SK-N-SH (cell line): ENCODE results near the gene FDX2. TPM values are rescaled to one million over a fixed set of nuclear protein-coding genes. Genes with fewer than 3 reads are reported as not detected.

Experiments used
- CTCF ChIA-PET: fragments of 300-600, 350-600 bp; formaldehyde crosslinking; extraction: SDS; loops from one replicate; lab custom pipeline; 2021; lab: Yijun Ruan, JAX
- POLR2A ChIA-PET: fragments of 350-600 bp; sonication (Branson Sonifier 250); formaldehyde crosslinking; extraction: SDS; loops from one replicate; lab custom pipeline; 2020; ENCODE audit warnings: antibody characterized with exemption, inconsistent platforms; lab: Yijun Ruan, JAX
- DNase-seq: peaks from one replicate; pipeline ENCODE4 v3.0.0; 2012
- H2AFZ ChIP-seq: fragments of 200-600 bp; sonication (generic); 2 replicates; pipeline ENCODE4 v1.8.1; 2016; ENCODE audit warnings: antibody characterized with exemption, mild to moderate bottlenecking, low read depth
- H3F3A ChIP-seq: fragments of 200-600 bp; sonication (generic); replicated peaks from 2 replicates; pipeline ENCODE3; 2016; ENCODE audit warnings: antibody characterized with exemption, mild to moderate bottlenecking; ENCODE audit not compliant: insufficient read depth
- H3K27ac ChIP-seq, 2 experiments: fragments of 200-500 bp in 1 of 2; fragments of 200-600 bp in 1 of 2; sonication (Bioruptor generic) in 1 of 2; sonication (generic), shearing (Covaris generic) in 1 of 2; 2 replicates each; pipeline versions ENCODE4 v1.5.1 to v1.6.1; 2014 to 2016; ENCODE audit warnings: low read depth in 2 of 2, inconsistent platforms in 1 of 2, low read length in 1 of 2, mild to moderate bottlenecking in 1 of 2, mixed read lengths in 1 of 2
- H3K27me3 ChIP-seq: fragments of 200-600 bp; sonication (generic), shearing (Covaris generic); 2 replicates; pipeline ENCODE4 v1.6.1; 2016; ENCODE audit warnings: mixed run types; ENCODE audit not compliant: insufficient read depth
- H3K36me3 ChIP-seq, 2 experiments: fragments of 200-500 bp in 1 of 2; fragments of 200-600 bp in 1 of 2; sonication (Bioruptor generic) in 1 of 2; sonication (generic) in 1 of 2; replicated peaks in 1 of 2; 2 replicates each; pipeline versions ENCODE3 to v1.5.1; 2014 to 2016; ENCODE audit warnings: low read length in 1 of 2, mild to moderate bottlenecking in 1 of 2; ENCODE audit not compliant: insufficient read depth in 2 of 2, control insufficient read depth in 1 of 2
- H3K4me1 ChIP-seq, 2 experiments: fragments of 200-500 bp in 1 of 2; fragments of 200-600 bp in 1 of 2; sonication (Bioruptor generic) in 1 of 2; sonication (generic), shearing (Covaris generic) in 1 of 2; 2 replicates each; pipeline versions ENCODE4 v1.5.1 to v1.6.1; 2014 to 2016; ENCODE audit warnings: low read depth in 1 of 2, low read length in 1 of 2, mixed run types in 1 of 2; ENCODE audit not compliant: insufficient read depth in 2 of 2, control insufficient read depth in 1 of 2
- H3K4me2 ChIP-seq: fragments of 200-600 bp; sonication (generic), shearing (Covaris generic); 2 replicates; pipeline ENCODE4 v1.6.1; 2017; ENCODE audit warnings: mixed run types
- H3K4me3 ChIP-seq, 2 experiments: fragments of 200-500 bp in 1 of 2; fragments of 200-600 bp in 1 of 2; sonication (Bioruptor generic) in 1 of 2; sonication (generic), shearing (Covaris generic) in 1 of 2; 2 replicates each; pipeline versions ENCODE4 v1.5.1 to v1.8.1; 2014 to 2016; ENCODE audit warnings: low read depth in 2 of 2, inconsistent platforms in 1 of 2, low read length in 1 of 2, mild to moderate bottlenecking in 1 of 2, mixed read lengths in 1 of 2, moderate library complexity in 1 of 2
- H3K79me2 ChIP-seq: fragments of 200-600 bp; sonication (generic); 2 replicates; pipeline ENCODE4 v1.8.1; 2017; ENCODE audit warnings: mild to moderate bottlenecking; ENCODE audit not compliant: insufficient read depth
- H3K9ac ChIP-seq: fragments of 200-600 bp; sonication (generic); 2 replicates; pipeline ENCODE4 v1.6.1; 2017; ENCODE audit warnings: mixed run types
- H3K9me2 ChIP-seq: fragments of 200-600 bp; sonication (generic); 2 replicates; pipeline ENCODE4 v1.6.1; 2017; ENCODE audit warnings: mixed run types
- H3K9me3 ChIP-seq: fragments of 200-600 bp; sonication (generic); 2 replicates; pipeline ENCODE4 v1.6.1; 2017; ENCODE audit warnings: mixed run types, mild to moderate bottlenecking, moderate library complexity
- H4K20me1 ChIP-seq: fragments of 200-600 bp; sonication (generic); 2 replicates; pipeline ENCODE4 v1.6.1; 2017; ENCODE audit warnings: mild to moderate bottlenecking, mixed run types; ENCODE audit not compliant: insufficient read depth
- CHD2 ChIP-seq: fragments of 150-350 bp; IDR thresholded peaks from 2 replicates; pipeline ENCODE4 v1.6.1; 2018; ENCODE audit warnings: low read length; ENCODE audit not compliant: partially characterized antibody
- FOSL2 ChIP-seq: IDR thresholded peaks from 2 replicates; pipeline ENCODE4 v1.4.0; 2012; ENCODE audit warnings: low read depth, mild to moderate bottlenecking, moderate library complexity, borderline replicate concordance
- FOXJ3 ChIP-seq: sonication (generic); formaldehyde crosslinking; IDR thresholded peaks from 2 replicates; pipeline ENCODE4 v1.5.1; 2020; ENCODE audit warnings: mild to moderate bottlenecking, missing genetic modification reagents
- FOXM1 ChIP-seq: IDR thresholded peaks from 2 replicates; pipeline ENCODE4 v1.4.0; 2012; ENCODE audit warnings: low read depth, mild to moderate bottlenecking
- JUND ChIP-seq: IDR thresholded peaks from 2 replicates; pipeline ENCODE4 v1.4.0; 2012
- SMC3 ChIP-seq: IDR thresholded peaks from 2 replicates; pipeline ENCODE4 v1.6.1; 2012; ENCODE audit warnings: low read depth, low read length, improper control_type of control experiment
- TEAD4 ChIP-seq: IDR thresholded peaks from 2 replicates; pipeline ENCODE4 v1.4.0; 2012; ENCODE audit warnings: mild to moderate bottlenecking, borderline replicate concordance; ENCODE audit not compliant: insufficient read depth
- YY1 ChIP-seq: IDR thresholded peaks from 2 replicates; pipeline ENCODE4 v1.4.0; 2012; ENCODE audit warnings: low read depth, mild to moderate bottlenecking
- WGBS: methylation state at CpG from one replicate; pipeline ENCODE4 v1.1.6; 2017; ENCODE audit warnings: low lambda C conversion rate; 5-methylcytosine and 5-hydroxymethylcytosine counted together
- polyA plus RNA-seq, 3 experiments: library from polyadenylated mRNA; depleted of rRNA; stranded (reverse); fragments of >200 nt; gene quantifications; 2 replicates each; pipeline ENCODE4 v1.2.3, GENCODE V29; 2012
- TF ChIP-seq, protein P1 (sequence below): fragments of 150-350 bp; IDR thresholded peaks from 2 replicates; pipeline ENCODE4 v1.6.1; 2016; ENCODE audit warnings: mild to moderate bottlenecking, low read depth, low read length
- TF ChIP-seq, protein P2 (sequence below): fragments of 200-600 bp; sonication (generic); IDR thresholded peaks from 2 replicates; pipeline ENCODE4 v1.6.1; 2017; ENCODE audit warnings: antibody characterized with exemption, mild to moderate bottlenecking, moderate library complexity
- TF ChIP-seq, protein P3 (sequence below): IDR thresholded peaks from 2 replicates; pipeline ENCODE4 v1.4.0; 2012; ENCODE audit warnings: low read depth, borderline replicate concordance
- TF ChIP-seq, protein P4 (sequence below): IDR thresholded peaks from 2 replicates; pipeline ENCODE4 v1.4.0; 2012; ENCODE audit warnings: low read depth

The FDX2 gene
- polyA plus RNA-seq, 1 of the 3 experiments (the other 2 are of a cell fraction) = 45.8 TPM

DNA sequence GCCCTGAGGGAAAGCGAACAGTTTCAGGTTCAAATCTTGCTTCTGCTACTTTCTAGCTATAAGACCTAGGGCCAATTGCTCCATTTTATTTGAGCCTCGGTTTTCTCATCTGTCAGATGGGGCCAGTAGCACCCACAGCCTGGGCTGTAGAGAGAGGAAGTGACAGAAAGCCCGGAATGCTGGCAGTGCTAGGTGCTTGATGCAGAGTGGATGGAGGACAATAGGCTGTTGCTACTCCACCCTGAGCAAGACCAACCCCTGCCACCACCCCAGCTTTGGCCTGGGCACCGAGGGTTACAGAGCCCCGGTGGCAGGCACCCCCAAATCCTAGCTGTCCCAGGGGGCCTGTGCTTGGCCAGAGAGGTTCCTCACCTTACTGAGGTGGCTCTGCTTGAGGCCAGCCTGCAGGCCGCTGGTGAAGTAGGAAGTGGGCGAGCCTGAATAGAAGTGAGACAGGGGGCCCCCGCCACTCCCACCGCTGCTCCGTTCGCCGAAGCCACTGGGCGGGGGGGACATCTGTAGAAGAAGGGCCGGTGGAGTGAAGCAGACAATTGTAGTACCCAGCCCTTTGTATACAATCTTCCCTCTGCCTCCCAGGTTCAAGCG, 2.1 kb upstream of the FDX2 start (continued):
- TF ChIP-seq, protein P1, sequence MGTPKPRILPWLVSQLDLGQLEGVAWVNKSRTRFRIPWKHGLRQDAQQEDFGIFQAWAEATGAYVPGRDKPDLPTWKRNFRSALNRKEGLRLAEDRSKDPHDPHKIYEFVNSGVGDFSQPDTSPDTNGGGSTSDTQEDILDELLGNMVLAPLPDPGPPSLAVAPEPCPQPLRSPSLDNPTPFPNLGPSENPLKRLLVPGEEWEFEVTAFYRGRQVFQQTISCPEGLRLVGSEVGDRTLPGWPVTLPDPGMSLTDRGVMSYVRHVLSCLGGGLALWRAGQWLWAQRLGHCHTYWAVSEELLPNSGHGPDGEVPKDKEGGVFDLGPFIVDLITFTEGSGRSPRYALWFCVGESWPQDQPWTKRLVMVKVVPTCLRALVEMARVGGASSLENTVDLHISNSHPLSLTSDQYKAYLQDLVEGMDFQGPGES = no peak
- TF ChIP-seq FOXM1 (no peak), CHD2 (no peak)

DNA sequence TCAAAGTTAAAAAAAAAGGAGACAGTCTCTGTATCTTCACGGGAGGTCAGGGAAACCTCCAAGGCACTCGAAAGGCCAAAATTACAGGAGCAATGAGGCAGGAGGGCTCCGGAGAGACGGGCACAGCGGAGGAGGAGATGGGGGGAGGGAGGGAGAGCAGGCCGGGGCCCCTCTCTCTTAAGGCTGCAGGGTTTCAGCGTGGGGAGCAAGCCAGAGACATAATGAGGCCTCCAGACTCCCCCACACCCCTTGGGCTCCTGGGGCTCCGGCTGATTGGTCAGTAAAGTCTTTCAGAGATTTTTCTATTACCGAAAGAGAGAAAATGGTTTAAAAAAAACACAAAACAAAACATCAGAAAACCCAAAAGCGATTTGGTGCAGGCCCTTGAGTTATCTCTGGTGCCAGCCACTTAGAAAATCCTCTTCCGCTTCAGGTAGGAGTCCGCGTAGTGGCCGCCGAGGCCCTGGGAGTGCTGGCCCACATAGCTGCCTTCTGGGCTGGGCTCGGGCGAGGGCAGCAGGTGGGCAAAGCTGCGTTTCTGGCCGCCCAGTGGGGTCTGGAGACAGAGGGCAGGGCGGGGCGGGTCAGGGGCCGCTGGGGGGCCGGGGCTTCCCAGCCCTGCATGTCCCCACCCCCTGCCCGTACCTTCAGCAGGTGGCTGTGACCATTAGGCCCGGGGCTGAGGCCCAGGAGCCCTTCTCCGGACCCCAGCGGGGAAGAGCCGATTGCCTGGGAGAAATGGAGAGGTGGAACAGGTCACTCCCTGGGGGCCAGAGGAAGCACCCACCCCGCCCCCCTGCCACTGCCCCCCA, 1.4 kb upstream of the FDX2 start:
- H2AFZ ChIP-seq = no peak overlapping the region
- H3K4me3 ChIP-seq = no peak overlapping the region
- peak overlapping the region in 1 of 2 experiments; percentile 85; a peak in 2 of 4 replicates for H3K27ac ChIP-seq
- peaks cover 12% of the 10 kb centered on the region; the same call in 1 of the 2 replicates for H3K79me2 ChIP-seq
- H3K4me1 ChIP-seq = peaks cover 0 to 17% of the 10 kb centered on the region in 2 experiments; a peak in 1 of 4 replicates
- peaks cover 4 to 33% of the 10 kb centered on the region in 2 experiments for H3K36me3 ChIP-seq
- no peaks in the 10 kb centered on the region for H3K9me2 ChIP-seq
- 89% methylated on average over 19 of the region's 29 CpGs for WGBS
- ChIA-PET CTCF (interaction anchor here (1.2 to 3.2 kb wide), 7 partner anchors 16 to 73 kb away, joined by 3 to 16 read pairs (median 3); partner anchors contain the start of genes ICAM1 and ICAM5), POLR2A (interaction anchor here (0.8 to 1.4 kb wide), 4 partner anchors 8 to 63 kb away, joined by 3 to 8 read pairs (median 4); partner anchors contain the start of genes ICAM1, RAVER1 and TYK2)
- no peak overlapping the region for H3K9ac ChIP-seq
- H3K27me3 ChIP-seq = no peaks in the 10 kb centered on the region
- peaks cover 6% of the 10 kb centered on the region for H3F3A ChIP-seq
- DNase-seq = no peak
- H4K20me1 ChIP-seq = no peaks in the 10 kb centered on the region
- no peaks in the 10 kb centered on the region for H3K9me3 ChIP-seq
- no peak overlapping the region for H3K4me2 ChIP-seq
- TF ChIP-seq SMC3 = no peak
- TF ChIP-seq YY1 = no peak
- TF ChIP-seq, protein P1 = no peak

DNA sequence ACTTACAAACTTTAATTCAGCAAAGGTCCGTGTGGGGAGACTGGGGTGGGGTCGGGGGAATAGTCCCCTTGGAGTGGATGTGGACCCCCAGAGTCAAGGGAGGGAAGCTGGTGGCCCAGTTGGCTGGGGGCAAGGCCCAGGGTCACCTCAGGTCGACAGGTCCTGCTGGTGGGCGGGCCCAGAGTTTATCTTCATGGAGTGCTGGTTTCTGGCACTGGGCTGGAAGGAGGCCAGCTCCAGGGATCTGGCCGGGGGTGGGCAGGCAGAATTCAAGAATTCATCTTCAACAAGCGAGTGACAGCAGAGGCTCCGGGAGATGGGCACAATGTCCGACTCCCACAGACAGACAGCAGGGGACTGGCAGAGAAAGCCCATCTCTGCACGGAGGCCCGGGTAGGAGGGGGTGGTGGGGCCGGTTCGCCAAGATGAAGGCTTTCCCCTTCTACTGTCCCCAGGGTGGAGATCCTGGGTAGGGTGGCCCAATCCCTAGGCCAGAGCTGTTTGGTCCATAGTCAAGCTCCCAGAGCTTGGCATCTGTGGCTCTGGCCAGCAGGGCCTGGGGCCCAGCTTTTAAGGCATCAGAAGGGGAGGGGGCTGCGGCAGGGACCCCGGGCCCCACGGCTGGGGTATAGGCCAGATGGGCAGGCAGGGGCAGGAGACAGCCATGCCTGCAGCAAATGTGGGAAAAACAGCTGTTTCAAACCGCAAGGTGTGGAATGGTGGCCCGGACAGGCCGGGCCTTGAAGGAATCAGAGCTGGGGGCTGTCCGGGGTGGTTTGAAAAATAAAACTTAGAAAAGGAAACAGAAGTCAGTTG, 622 bp upstream of the FDX2 start:
- peaks cover 0 to 17% of the 10 kb centered on the region in 2 experiments; a peak in 1 of 4 replicates for H3K4me1 ChIP-seq
- H3K9ac ChIP-seq = peak overlapping the region; percentile 68; the same call in 1 of the 2 replicates
- H3K79me2 ChIP-seq = peaks cover 12% of the 10 kb centered on the region; the same call in 1 of the 2 replicates
- H3F3A ChIP-seq = peaks cover 6% of the 10 kb centered on the region
- peak; percentile 88 for DNase-seq
- CTCF ChIA-PET = interaction anchor here (0.9 to 3.2 kb wide), 7 partner anchors 14 to 74 kb away, joined by 3 to 16 read pairs (median 3); partner anchors contain the start of gene ICAM1
- peak overlapping the region; percentile 86; the same call in 1 of the 2 replicates for H2AFZ ChIP-seq
- peak overlapping the region; percentile 73 to 79; a peak in 3 of 4 replicates for H3K4me3 ChIP-seq
- peak overlapping the region; percentile 37 to 85 for H3K27ac ChIP-seq
- POLR2A ChIA-PET = interaction anchor here (0.8 to 1.4 kb wide), 4 partner anchors 9 to 64 kb away, joined by 3 to 8 read pairs (median 4); partner anchors contain the start of genes ICAM1, RAVER1 and TYK2
- peaks cover 4 to 28% of the 10 kb centered on the region in 2 experiments for H3K36me3 ChIP-seq
- no peaks in the 10 kb centered on the region for H4K20me1 ChIP-seq
- H3K4me2 ChIP-seq = peak overlapping the region; percentile 87; the same call in 1 of the 2 replicates
- no peak for TF ChIP-seq JUND
- TF ChIP-seq, protein P2, sequence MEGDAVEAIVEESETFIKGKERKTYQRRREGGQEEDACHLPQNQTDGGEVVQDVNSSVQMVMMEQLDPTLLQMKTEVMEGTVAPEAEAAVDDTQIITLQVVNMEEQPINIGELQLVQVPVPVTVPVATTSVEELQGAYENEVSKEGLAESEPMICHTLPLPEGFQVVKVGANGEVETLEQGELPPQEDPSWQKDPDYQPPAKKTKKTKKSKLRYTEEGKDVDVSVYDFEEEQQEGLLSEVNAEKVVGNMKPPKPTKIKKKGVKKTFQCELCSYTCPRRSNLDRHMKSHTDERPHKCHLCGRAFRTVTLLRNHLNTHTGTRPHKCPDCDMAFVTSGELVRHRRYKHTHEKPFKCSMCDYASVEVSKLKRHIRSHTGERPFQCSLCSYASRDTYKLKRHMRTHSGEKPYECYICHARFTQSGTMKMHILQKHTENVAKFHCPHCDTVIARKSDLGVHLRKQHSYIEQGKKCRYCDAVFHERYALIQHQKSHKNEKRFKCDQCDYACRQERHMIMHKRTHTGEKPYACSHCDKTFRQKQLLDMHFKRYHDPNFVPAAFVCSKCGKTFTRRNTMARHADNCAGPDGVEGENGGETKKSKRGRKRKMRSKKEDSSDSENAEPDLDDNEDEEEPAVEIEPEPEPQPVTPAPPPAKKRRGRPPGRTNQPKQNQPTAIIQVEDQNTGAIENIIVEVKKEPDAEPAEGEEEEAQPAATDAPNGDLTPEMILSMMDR = no peak
- no peak for TF ChIP-seq SMC3
- TF ChIP-seq, protein P3, sequence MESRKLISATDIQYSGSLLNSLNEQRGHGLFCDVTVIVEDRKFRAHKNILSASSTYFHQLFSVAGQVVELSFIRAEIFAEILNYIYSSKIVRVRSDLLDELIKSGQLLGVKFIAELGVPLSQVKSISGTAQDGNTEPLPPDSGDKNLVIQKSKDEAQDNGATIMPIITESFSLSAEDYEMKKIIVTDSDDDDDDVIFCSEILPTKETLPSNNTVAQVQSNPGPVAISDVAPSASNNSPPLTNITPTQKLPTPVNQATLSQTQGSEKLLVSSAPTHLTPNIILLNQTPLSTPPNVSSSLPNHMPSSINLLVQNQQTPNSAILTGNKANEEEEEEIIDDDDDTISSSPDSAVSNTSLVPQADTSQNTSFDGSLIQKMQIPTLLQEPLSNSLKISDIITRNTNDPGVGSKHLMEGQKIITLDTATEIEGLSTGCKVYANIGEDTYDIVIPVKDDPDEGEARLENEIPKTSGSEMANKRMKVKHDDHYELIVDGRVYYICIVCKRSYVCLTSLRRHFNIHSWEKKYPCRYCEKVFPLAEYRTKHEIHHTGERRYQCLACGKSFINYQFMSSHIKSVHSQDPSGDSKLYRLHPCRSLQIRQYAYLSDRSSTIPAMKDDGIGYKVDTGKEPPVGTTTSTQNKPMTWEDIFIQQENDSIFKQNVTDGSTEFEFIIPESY = no peak
- no peak for TF ChIP-seq TEAD4
- TF ChIP-seq FOXJ3 = no peak
- no peak for TF ChIP-seq FOSL2
- TF ChIP-seq, protein P4, sequence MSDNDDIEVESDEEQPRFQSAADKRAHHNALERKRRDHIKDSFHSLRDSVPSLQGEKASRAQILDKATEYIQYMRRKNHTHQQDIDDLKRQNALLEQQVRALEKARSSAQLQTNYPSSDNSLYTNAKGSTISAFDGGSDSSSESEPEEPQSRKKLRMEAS = no peak
- WGBS = 47% methylated on average over 13 of the region's 19 CpGs
- no peaks in the 10 kb centered on the region for H3K9me3 ChIP-seq
- no peaks in the 10 kb centered on the region for H3K9me2 ChIP-seq
- H3K27me3 ChIP-seq = no peaks in the 10 kb centered on the region
